SK-N-MC (cell line): ENCODE data around the gene SCAMP3.
"Not testable (repeated sequence)": the region's sequence is repeated elsewhere in the genome, so short reads cannot be mapped to it uniquely, and the experiment has no call there.

Source experiments
- EZH2 ChIP-seq: fragments of 200-600 bp; sonication (generic); IDR thresholded peaks from one replicate; pipeline ENCODE4 v1.6.1; 2017; ENCODE audit warnings: antibody characterized with exemption
- FOXP2 ChIP-seq: optimal IDR thresholded peaks from 2 replicates; pipeline ENCODE3; 2011; ENCODE audit warnings: mild to moderate bottlenecking, moderate library complexity; ENCODE audit not compliant: insufficient read depth; ENCODE audit errors: extremely low read length, control extremely low read depth
- POLR2AphosphoS5 ChIP-seq: IDR thresholded peaks from 2 replicates; pipeline ENCODE4 v1.6.1; 2012; ENCODE audit warnings: mild to moderate bottlenecking, low read depth, low read length, borderline replicate concordance

GRCh38 chr1:155211381-155212050, 50.6 kb downstream of the SCAMP3 start:
- not testable (repeated sequence) for TF ChIP-seq EZH2, POLR2AphosphoS5, FOXP2
